Stimulated activated CD8-positive, alpha-beta memory T cell treated with anti-CD3 and anti-CD28 coated beads, Interleukin-12 subunit alpha, Interleukin-12 subunit beta, amount 100 ng/mL, for 24 hours (primary cell): Measurements from ENCODE around the gene MSL2.
"Not testable (repeated sequence)": the region's sequence is repeated elsewhere in the genome, so short reads cannot be mapped to it uniquely, and the experiment has no call there.

Source experiments
- DNase-seq: peaks from one replicate; pipeline ENCODE4 v3.0.0-alpha.2; 2020; ENCODE audit errors: extremely low read depth

Gene MSL2

DNA sequence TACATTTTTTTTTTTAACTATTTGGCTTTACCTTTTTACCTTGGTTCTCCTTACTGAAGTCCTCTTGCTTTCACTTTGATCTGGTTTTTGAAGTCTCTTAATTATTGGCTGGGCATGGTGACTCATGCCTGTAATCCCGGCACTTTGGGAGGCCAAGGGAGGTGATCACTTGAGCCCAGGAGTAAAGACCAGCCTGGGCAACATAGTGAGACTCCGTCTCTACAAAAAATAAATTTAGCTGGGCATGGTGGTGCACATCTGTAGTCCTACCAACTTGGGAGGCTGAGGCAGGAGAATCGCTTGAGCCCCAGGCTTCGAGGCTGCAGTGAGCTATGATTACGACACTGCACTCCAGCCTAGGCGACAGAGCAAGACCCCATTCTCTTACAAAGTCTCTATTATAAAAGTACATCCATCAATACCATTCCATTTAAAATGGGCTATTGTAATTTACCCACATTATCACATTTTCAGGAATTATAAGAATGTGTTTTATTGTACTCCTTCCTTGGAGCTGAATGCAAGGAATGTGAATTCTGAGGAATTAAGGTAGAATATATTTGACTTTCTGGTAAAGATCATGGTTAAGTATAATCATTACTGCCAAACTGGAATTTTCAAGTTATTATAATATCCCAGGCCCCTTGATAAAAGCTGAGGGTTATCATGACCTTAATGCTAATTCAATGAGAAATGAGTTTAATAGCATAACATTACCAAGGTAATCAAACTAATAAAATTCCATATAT is 49.0 kb downstream of the MSL2 start:
- no peak for DNase-seq

DNA sequence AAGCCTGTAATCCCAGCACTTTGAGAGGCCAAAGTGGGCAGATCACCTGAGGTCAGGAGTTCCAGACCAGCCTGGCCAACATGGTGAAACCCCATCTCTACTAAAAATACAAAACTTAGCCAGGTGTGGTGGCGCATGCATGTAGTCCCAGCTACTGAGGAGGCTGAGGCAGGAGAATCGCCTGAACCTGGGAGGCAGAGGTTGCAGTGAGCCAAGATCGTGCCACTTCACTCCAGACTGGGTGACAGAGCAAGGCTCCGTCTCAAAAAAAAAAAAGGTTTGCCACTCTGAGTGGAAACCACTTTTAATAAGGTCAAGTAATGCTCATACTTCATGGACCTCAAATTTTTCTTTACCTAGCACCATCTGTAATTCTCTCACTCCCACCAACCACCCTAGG is 51.7 kb downstream of the MSL2 start:
- not testable (repeated sequence) for DNase-seq

DNA sequence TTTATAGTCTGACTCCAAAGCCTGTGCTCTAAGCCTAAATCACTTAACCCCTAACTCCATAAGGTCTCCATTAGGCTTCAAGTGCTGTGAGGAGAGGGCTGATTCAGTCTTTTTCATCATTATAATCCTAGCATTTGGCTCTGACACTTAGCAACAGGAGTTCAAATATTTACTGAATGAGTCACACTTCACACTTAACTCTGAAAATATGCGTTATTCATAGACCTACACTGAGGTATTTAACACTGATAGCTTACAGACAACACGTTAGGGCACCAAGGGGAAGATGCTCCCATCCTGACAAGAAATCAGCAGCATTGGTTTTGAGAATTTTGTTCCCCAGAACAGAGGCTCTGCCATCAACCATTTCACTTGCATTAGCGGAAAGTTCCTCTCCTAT is 53.5 kb downstream of the MSL2 start:
- DNase-seq = no peak

DNA sequence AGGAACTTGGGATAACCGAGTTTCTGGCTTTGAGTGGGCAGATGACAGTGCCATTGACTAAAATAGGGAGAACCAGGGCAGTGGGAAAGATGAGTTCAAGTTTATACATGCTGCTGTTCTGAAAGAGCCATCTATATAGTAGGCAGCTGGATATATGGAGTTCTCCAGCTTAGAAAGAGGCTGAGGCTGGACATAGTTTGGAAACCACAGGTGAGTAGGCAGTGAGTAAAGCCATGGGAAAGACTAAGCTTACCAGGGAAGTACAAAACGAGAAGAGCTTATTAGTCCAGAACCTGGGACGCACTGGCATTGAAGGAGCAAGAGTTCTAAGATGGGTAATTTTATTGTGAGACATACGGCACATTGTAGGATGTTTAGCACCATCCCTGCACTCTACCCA is 54.2 kb downstream of the MSL2 start:
- DNase-seq = no peak

DNA sequence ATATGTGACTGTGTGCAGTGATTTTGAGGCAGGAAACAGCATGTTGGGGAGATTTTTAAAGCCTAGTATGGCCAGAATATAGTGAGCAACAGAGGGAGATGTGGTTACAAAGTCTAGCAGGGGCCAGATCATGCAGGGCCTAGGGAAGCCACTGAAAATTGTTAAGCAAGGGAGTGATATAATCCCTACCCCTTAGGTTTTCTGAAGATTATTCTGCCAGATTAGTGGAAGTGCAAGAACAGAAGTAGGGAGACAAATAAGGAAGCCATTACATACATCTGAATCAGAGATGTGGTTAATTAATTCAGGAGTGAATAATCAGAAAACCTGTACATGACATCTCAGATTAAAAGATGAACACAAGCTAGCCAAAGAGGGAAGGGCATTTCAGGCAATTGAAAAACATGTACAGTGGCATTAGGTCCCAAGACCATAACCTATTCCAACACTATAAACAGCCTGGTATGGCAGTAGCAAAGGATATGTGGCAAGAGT is 54.8 kb downstream of the MSL2 start:
- no peak for DNase-seq

DNA sequence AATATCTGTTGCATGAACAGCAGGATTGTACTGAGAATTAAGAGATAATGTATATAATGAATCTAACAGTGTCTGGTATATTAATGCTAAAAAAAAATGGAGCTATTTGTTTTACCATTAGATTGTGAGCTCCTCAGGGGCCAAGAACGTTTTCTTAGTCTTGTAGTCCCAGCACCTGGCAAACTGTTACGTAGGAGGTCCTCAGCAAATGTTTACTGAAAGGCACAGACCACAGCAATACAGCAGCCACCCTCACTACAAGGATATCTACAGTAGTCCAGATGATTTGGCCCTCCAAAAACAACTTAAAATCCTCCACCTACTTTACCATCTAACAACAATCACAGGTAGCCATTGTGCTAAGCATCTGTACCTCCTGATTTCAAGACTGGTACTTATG is 59.7 kb downstream of the MSL2 start:
- DNase-seq = no peak

DNA sequence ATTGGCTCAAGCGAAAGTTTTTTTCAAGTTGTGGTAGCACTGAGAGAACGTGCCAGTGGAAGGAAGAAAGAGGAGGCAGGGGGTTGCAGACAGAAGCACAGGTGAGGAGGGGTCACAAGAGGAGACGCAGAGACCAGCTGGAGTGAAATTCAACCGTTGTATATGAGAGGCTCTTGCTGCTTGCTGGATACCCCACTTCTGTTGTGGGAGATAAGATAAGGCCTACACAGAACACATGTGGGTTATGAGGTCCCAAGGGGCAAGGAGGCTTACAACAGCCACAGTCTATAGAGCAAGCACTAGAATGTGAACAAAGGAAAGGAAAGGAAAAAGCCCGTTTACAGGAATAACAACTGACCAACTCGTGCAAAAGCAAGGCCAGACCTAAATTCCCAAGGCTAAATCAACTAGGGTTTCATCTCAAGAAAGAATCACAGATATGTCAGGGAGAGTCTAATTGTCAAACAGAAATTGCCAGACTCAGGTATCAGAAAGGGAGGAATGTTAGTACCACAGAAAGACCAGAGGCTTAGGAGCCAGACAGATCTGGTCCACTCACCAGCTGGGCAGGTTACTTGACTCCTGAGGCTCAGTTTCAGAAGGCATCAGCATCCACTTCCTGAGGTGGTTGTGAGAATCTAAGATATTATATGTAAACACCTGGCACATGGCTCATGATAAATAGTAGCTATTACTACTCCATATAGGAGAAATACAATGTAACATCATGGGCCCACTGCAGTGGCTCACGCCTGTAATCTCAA is 60.9 kb downstream of the MSL2 start:
- no peak for DNase-seq

DNA sequence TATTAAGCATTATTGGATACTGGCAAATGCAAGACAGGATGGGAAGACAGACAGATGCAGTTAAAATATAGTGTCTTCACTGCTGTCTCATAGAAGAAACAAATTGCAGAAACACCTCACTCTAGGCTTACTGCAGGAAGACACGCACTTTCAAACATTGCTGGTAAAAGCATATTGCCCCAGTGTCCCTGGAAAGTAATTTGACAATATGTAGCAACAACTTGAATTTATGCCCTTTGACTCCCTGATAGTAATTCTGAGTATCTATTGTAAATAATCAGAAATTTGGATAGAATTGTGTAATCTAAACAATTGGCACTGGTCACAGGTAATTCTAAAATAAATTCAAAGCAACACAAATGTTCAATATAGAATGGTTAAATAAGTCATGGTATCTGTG is 62.0 kb downstream of the MSL2 start:
- no peak for DNase-seq

DNA sequence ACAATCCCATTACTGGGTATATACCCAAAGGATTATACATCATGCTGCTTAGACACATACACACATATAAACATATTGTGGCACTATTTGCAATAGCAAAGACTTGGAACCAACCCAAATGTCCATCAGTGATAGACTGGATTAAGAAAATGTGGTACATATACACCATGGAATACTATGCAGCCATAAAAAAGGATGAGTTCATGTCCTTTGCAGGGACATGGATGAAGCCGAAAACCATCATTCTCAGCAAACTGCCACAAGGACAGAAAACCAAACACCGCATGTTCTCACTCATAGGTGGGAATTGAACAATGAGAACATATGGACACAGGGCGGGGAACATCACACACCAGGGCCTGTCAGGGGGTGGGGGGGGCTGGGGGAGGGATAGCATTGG is 64.5 kb downstream of the MSL2 start:
- not testable (repeated sequence) for DNase-seq

DNA sequence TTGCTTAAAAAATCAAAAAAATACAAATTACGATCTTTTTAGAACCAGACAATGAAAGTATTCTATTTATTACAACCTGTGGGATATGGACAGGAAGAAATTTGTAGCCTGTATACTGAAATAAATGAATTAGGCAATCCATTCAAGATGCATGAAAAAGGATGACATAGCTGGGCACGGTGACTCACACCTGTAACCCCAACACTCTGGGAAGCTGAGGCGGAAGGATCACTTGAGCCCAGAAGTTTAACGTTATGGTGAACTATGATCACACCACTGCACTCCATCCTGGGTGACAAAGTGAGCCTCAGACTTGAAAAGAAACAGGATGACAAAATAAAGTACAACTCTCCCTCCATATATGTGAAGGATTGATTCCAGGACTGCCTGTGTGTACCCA is 74.1 kb downstream of the MSL2 start:
- DNase-seq = no peak

DNA sequence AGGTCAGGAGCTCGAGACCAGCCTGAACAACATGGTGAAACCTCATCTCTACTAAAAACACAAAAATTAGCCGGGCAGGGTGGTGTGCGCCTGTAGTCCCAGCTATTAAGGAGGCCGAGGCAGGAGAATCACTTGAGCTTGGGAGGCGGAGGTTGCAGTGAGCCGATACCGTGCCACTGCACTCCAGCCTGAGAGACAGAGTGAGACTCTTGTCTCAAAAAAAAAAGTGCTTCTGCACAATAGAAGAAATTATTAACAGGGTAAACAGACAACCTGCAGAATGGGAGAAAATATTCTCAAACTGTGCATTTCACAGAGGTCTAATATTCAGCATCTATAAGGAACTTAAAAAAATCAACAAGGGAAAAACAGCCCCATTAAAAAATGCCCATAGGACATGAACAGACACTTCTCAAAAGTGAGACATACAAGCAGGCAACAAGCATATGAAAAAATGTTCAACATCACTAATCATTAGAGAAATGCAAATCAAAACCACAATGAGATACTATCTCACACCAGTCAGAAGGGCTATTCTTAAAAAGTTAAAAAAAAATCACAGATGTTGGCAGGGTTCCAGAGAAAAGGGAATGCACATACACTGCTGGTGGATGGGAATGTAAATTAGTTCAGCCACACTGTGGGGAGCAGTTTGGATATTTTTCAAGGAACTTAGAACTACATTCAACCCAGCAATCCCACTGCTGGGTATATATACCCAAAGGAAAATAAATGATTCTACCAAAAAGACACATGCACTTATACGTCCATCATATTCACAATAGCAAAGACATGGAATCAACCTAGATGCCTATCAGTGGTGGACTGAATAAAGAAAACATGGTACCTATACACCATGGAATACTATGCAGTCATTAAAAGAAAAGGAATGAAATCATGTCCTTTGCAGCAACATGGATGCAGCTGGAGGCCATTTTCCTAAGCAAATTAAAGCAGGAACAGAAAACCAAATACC is 75.5 kb downstream of the MSL2 start:
- DNase-seq = no peak

DNA sequence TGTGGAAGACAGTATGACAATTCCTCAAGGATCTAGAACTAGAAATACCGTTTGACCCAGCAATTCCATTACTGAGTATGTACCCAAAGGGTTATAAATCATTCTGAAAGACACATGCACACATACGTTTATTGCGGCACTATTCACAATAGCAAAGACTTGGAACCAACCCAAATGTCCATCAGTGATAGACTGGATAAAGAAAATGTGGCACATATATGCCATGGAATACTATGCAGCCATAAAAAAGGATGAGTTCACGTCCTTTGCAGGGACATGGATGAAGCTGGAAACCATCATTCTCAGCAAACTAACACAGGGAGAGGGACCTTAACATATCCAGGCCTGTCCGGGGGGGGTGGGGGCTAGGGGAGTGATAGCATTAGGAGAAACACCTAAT is 76.4 kb downstream of the MSL2 start:
- DNase-seq = not testable (repeated sequence)

DNA sequence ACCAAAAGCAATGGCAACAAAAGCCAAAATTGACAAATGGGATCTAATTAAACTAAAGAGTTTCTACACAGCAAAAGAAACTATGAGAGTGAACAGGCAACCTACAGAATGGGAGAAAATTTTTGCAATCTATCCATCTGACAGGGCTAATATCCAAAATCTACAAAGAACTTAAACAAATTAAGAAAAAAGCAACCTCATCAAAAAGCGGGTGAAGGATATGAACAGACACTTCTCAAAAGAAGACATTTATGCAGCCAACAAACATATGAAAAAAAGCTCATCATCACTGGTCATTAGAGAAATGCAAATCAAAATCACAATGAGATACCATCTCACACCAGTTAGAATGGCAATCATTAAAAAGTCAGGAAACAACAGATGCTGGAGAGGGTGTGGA is 76.8 kb downstream of the MSL2 start:
- DNase-seq = not testable (repeated sequence)

DNA sequence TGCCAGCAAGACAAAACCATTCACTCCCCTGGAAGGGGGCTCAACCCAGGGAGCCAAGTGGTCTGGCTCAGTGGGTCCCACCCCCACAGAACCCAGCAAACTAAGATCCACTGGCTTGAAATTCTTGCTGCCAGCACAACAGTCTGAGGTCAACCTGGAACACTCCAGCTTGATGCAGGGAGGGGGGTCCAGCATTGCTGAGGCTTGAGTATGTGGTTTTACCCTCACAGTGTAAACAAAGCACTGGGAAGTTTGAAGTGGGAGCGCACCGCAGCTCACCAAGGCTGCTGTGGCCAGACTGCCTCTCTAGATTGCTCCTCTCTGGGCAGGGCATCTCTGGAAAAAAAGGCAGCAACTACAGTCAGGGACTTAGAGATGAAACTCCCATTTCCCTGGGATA is 81.7 kb downstream of the MSL2 start:
- no peak for DNase-seq

DNA sequence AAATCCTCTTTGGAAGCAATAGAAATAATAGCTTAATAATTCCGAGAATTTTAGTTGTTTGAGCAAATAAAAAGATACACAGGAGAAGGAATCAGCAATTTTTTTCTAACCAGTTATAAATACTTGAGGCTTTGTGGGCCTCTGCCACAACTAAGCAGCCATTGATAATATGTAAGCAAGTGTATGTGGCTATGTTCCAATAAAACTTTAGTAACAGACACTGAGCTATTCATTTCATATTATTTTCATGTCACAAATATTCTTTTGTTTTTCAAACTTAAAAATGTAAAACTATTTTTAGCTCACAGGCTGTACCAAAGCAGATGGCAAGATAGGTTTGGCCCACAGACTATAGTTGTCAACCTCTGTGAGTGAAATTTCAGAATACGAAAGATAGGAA is 85.7 kb downstream of the MSL2 start:
- DNase-seq = no peak

DNA sequence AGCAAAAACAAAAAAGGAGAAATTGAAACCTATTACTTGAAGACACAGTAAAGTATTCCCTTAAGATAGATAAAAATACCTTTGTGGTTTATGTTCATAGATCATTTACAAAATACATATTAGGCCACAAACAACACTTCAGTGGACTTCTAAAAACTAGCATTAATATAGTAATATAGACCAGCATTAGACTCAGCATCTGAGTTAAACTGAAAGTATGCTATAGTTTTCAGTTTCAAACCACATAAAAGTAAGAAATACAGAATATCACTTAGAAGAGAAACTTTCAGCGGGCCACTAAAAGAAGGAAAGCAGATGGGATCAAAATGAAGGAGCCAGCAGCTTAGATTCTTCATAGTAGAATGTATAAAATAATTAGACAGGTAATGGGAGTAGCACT is 86.6 kb downstream of the MSL2 start:
- no peak for DNase-seq

DNA sequence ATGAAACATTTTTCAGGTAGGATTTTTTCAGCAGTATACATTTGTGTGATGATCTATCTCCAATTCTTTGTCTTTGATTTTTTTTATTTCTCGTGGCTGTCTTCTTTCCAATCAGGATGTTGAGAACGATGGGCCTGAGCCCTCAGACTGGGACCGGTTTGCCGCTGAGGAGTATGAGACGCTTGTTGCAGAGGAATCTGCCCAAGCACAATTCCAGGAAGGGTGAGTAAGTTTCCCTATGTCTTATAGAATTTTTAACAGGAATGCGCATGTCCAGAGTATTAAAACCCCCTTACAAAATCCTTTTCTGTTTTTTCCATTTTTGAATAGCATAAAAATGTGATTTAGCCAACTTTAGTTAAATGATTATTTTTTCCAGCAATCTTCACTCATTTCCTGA is 90.0 kb downstream of the MSL2 start:
- no peak for DNase-seq

DNA sequence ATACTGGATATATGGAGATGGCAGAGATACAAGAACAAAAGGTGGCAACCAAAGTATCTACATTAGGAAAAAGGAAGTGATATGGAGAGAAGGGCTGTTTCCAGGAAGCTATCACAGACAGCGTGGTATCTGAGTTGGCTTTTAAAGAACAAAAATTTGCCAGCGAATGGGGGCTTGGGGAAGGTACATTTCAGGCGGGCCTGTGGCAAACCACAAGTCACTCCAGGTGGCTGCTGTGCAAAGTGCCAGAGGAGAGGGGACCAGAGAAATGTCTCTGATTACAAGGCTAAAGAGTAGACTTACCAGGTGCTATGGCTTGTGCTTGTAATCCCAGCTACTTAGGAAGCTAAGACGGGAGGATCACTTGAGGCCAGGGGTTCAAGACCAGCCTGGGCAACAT is 91.1 kb downstream of the MSL2 start:
- no peak for DNase-seq
